ENCODE data around the gene HIC1. TPM values are rescaled to one million over a fixed set of nuclear protein-coding genes. Genes with fewer than 3 reads are reported as not detected.

Gene HIC1
- total RNA-seq, 1 experiment from 2014 or later: 0.79 TPM

DNA sequence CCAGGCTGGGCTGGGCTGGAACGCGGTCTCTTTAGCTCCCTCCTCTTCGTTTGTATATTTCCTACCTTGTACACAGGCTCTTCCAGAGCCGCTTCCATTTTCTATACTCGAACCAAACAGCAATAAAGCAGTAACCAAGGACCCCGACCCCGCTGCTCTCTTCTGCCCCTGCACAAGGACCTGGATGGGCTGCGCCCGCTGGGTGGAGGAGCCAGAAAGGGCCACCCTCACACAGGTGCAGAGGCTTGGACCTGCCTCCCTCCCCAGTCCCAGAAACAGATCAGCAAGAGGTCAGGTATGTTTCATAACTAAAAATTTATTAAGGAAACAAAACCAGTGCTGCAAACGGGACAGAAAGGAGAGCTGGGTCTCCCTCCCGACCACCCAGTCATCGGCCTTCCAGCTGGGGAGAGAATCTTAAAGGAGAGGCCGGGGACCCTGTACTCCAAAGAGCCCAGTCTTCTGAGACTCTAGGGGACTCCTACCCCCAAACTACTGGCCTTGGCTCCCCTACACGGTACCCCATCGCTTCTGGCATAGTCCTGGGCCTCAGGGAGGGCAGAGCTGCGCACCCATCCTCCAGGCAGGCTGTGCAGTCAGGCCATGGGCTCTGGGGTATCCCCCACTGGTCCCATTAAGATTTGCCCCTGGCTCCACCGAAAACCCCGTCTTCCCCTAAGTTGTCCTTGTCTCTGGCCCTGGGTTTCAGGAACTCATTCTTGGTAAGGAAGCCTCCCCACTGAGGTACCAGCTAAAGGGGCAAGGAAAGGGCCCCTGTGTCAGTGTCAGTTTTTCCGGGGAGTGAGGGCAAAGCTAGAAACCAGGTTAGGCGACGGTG is 4.9 kb downstream of the HIC1 start:
- no peak for DNase-seq (ENCODE audit: low read depth)

DNA sequence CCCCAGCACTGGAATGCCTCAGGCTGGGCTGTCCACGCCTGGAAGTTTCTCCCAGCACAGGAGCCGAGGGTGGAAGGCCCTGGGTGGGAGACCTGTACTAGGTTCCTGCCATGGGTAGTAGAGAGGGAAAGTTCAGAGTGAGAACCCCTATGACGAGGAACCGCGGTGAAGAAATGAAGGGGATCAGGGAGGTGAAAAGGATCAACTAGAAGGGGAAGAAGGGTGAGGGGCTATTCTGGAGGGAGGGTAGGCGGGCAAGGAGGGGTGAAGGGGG is 5.4 kb downstream of the HIC1 start:
- no peak for DNase-seq (ENCODE audit: low read depth)

DNA sequence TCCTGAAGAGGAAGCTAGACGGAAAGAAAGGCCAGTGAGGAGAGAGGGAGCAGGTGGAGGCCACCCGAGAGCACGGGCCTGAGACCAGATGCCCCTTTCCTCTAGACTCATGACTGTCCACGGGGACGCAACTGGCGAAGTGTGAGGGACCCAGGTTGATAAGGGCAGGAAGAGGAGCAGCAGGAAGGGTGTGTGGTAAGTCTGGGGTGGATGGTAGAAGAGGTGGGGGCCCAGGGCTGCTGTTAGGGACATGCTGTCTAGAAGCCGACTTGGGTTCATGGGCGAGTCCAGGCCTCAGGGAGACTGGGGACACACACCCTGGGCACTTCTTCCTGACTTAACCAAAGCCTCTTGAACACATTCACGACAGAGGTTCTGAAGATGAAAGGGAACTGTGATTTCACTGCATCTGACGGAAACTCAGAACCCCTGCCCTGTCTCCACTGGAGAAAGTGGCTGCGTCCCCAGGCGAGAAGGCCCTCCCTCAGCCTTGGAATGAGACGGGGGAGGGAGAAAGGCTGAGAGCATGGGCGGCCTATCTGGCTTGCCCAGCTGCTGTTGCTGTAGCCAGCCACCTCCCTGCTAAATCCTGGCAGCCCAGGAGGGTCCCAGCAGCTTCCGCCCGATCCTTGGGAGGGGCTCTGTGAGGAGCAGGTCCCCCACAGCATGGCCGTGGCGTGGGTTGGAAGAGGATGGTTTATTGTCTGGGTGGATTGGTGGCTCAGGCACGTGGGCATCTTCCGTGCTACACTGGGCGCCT is 6.0 kb downstream of the HIC1 start:
- no peak for DNase-seq (ENCODE audit: low read depth)

DNA sequence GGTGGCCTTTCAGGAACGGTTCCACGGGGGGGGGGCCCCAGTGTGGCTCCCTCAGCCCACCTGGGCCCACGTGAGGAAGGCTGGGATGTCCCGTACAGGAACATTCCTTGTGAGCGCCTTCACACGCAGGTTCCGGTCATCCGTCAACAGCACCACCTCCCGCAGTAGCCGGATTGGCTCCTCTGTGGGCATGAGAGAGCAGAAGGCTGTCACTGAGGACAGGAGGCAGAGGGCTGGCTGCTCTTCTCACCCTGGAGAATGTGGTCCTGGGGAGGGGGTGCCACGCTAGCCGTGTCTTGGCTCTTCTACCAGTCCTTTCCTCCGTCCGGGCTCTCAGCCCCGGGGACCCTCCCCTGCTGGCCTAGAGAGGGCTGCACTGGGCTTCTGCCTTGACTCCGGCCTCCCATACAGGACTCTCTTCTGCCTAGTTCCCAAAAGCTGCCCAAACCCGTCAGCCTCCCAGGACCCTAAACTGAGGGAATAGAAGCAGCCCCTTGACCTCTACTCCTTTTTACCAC is 6.6 kb downstream of the HIC1 start:
- no peak for DNase-seq (ENCODE audit: low read depth)

DNA sequence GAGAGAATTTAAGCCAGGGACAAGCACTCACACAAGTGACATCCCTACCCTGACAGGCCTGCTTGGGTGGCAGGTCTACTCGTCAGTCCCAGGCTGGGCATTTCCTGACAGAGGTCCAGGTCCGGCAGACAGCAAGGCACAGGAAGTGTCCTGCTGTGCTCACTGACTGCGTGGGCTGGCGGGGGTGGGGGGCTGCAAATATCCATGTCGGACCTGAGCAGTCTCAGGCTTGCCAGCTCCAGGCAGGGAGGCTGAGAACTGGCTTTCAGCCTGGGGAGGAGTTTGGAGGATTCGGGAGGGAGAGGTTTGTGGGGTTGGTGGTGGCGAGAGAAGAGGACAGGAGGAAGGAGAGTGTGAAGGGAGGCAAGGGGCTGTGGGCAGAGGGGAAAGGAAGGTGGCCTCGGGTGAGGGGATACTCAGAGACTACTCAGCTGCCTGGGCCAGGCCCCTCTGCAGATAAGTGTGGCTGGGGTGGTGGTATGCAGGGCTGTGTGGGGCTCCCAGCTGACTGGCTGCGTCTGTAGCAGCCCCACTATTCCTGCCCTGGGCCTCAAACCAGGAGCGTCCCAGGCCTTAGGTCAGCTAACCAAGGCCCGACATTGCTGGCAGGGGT is 7.8 kb downstream of the HIC1 start:
- DNase-seq (ENCODE audit: low read depth): peak; percentile 57

DNA sequence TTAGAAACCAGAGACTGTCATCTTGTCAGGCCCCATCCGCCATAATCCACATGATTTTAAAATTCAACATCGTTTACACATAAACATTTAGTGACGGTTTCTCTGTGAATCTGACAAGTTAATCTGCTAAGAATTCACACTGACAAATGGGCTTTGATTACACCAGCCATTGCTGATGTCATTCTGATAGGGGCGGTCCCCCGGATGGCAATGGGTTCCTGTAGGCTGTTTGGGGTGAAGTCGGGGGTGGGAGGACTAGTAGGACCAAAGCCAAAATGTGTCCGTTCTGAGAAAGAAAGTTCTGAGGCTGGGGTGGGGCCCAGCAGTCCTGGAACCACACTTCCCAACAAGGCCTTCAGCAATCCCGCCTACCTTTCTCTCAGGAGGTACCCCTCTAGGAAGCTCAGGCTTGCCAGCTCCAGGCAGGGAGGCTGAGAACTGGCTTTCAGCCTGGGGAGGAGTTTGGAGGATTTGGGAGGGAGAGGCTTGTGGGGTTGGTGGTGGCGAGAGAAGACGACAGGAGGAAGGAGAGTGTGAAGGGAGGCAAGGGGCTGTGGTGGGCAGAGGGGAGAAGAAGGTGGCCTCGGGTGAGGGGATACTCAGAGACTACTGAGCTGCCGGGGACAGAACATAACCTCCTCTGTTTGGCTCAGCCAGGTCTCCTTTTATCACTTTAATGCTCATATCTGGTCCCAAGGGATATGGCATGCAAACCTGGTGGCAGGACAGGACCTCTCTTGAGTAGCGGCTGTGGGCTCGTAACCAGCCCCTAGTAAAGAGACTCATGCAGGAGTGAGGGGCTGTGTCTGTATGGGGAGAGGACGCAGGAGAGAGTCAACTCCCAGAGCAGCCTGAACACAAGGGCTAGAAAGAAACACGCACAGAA is 8.6 kb downstream of the HIC1 start:
- DNase-seq (ENCODE audit: low read depth): no peak

DNA sequence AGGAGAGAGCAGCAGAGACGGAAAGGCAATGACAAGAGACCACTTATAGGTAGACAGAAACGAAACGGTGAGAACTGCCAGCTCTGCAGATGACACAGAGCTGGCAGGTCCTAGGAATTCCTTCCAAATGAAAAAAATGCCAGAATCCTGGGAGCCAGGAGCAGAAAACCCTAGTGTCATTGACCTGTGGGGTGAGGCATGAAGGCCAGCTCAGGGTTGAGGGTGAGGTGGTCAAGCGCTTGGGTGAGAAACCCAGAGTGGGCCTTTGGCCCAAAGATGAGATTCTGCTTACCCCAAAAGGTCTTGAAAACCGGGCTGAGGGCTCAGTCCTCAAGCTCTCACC is 9.2 kb downstream of the HIC1 start:
- DNase-seq (ENCODE audit: low read depth): no peak

DNA sequence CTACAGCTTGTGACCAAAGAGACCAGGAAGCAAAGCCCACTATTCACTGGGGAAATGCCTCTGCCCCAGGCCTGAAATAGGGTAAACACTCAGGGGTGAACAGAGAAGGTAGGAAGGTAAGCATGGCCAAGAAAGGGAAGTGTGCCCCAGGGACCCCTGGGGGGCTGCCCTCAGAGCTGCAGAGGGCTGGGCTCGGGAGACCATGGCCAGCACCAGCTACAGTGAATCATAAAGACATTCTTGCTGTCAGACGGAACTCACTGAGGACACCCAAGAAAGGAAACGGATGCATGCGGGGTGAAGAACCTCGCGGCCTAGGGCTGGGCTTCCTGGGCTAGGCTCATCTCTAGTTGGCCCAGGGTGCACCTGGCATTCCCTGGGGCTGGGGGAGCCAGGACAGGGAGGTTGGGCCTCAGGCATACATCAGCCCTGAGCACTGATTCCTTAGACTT is 9.6 kb downstream of the HIC1 start:
- DNase-seq (ENCODE audit: low read depth): no peak

DNA sequence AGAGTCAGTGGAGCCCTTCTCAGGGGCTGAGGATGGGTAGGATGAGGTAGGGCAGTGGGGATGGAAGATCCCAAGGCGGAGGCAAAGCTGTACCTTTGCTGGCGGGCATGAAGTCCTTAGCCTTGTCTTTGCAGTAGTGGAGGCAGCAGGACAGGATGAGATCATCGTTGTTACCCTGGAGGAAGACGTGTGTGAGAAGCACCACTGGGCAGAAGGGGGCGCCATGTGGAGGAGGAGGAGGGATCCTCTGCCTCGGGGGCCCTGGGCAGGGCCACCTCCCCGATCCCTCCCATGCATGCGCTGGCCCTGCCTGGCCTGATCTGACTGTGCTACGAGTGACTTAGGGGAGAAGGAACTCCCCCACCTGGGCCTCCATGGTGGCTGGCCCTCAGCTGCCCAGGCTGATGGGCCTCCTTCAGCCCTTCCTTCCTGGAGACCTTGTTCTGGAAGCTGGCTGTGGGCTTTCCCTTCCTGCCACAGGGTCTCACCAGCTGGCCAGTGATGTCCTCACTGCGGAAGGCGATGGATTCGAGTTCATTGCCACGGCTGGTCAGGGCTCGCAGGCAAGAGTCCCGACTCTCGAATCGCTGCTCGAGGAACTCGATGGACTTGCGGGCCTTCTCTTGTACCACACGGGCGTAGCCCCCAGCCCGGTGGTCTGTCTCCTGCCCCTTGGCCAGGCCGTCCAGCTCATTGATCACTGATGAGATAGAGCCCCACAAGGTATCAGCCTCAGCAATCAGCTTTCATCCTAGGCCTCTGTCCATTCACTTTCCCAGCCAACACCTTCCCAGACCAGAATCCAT is 10.3 kb downstream of the HIC1 start:
- peak; percentile 50 for DNase-seq (ENCODE audit: low read depth)

DNA sequence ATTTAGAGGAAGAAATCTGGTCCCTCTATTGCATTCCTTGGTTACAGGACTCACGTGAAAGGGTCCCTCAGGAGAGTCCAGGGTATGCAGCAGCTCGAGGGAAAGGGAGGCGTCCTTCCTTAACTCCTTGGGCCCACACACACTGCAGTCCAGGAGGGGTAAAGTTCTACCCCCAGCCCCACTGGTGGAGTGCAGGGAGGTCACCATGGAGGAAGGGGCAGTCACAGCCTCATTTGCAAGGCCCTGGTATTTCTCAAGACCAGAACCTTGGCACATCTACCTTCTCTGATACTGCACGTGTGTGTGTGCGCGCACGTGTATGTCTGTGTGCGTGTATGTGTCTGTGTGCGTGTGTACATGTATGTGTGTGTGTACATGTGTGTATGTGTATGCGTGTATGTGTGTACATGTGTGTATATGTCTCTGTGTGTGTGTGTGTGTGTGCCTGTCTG is 11.1 kb downstream of the HIC1 start:
- no peak for DNase-seq (ENCODE audit: low read depth)

DNA sequence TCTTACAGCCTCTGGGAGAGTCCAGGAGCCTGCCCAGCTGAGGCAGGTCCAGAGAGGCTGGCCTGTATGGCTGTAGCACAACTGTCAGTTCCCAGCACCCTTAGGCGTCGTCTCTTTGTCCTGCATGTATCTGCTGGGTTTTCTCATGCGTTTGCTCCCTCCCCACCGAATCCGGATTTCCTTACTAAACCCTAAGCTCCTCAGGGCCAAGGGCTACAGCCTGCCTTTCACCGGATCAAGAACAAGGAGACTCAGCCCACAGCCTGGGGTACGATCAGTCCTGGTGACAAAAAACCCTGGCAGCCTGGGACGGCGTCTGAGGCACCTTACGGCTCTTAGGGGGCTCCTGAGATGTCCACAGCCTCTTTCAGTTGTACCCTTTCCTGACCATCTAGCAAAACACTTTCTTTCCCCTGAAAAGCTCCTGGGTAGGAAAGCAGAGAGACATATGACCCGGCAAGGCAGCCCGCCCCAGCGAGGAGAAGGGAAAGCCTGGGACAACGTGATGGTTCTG is 12.2 kb downstream of the HIC1 start:
- DNase-seq (ENCODE audit: low read depth): no peak

DNA sequence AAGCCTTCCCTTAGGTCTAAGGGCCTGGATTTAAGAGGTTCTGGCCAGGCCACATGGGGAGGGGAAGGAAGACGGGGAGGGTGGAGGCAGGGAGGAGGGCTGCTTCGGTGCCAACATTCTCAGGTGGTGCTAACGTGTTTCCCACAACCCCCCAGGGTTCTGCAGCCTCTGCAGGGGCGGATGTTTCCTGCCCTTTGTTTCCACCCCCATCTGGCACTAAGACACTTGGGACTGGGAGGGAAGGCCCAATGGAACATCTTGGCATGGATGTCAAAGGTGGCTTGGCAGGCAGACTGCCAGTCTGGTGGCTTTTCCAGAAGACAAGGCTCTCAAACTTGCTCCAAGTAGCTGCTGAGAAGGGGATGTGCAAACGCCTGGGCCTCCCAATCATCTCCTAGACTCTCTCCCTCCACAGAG is 12.7 kb downstream of the HIC1 start:
- DNase-seq (ENCODE audit: low read depth): peak; percentile 74

DNA sequence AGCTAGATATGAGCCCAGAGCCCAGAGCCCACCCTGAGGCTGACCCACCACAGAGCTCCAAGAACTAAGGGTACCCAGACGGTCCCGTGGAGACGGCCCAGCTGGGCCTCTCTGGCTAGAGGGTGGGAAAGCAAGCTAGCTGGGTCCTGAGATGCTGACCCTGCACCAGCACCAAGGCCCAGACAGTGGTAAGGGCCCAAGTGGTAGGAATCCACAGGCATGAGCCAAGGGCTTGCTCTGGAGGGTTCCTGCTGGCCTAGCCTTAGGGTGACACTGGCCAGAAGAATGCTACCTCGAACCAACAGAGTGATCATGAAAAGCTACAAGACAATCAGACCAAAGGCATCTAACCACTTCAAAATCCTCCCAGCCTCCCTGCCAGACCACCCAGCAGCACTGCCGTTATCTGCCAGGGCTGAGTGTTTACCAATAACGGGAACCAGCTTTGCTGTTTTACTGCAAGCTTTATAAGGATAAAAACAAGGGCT is 13.2 kb downstream of the HIC1 start:
- DNase-seq (ENCODE audit: low read depth): peak; percentile 58

DNA sequence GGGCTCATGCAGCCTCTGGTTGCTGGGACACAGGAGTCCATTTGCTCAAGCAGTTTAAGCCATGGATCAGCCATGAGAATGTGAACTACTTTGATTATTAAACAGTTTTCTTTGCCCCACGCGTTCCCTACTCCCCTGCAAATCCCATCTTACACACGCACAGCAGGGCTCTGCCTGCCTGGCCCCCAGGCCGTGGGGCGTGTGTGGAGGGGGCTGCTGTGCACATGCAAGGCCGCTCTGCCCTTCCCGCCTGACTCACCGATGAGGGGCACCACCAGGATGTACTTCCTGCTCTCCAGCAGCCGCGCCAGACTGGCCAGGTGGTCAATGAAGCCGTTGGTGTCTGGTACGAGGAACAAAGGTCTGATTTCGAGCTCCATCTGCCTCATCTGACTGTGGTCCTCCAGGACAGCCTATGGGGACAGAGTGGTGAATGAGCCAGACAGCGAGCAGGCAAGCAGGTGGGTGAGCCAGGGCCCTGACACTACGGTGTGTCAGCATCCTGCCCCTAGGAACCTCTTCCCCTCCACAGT is 13.7 kb downstream of the HIC1 start:
- peak; percentile 98 for DNase-seq (ENCODE audit: low read depth)

DNA sequence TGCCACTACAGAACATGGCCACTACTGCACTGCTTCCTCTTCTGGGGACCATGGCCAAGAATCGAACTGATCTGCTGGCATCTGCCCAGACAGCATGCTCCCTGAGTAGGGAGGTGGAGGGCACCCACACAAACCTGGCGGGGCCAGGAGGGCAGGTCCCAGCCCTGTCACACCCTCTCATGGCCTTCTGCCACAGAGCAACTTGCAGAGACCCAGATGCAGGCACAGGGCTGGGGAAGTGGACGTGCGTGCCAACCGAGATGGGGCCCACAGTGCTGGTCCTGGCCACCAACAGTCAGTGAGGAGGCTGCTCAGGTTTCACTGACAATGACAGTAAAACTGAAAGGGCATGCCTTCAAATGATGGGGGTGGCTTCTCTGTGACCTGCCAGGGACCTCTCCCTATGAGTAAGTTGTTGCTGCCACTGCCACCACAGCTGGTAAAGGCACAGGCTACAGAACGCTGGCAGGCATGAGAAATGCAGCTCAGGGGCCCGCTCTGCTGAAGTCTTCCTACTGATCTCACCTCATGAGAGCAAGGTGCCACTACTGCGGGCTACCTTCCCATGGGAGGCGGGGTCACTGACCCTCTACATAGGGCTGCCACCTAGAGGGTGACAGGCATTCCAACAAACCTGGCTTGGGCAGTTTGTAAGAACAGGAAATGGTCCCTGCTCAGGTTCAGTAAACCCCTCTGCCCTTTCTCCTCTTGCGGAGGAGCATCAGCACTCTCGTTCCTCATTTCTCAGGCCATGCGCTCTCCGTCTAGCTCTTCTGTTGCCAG is 15.5 kb downstream of the HIC1 start:
- DNase-seq (ENCODE audit: low read depth): no peak

DNA sequence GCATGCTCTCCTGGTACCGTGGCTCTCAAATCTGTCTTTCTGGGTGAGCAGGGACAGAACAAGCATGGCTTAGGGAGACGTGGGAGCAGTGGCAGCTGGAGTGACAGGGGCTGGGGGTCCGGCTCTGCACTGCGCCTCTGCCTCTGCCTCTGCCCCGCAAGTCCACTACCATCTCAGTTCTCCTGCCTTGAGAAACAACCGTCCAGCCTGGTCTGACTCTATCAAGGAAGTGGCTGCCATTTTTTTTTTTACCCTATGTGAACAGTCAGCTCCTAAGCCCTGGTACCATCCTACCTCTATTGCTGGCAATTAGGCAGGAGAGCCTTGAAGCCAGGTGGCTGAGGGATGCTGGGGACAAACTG is 16.1 kb downstream of the HIC1 start:
- no peak for DNase-seq (ENCODE audit: low read depth)

DNA sequence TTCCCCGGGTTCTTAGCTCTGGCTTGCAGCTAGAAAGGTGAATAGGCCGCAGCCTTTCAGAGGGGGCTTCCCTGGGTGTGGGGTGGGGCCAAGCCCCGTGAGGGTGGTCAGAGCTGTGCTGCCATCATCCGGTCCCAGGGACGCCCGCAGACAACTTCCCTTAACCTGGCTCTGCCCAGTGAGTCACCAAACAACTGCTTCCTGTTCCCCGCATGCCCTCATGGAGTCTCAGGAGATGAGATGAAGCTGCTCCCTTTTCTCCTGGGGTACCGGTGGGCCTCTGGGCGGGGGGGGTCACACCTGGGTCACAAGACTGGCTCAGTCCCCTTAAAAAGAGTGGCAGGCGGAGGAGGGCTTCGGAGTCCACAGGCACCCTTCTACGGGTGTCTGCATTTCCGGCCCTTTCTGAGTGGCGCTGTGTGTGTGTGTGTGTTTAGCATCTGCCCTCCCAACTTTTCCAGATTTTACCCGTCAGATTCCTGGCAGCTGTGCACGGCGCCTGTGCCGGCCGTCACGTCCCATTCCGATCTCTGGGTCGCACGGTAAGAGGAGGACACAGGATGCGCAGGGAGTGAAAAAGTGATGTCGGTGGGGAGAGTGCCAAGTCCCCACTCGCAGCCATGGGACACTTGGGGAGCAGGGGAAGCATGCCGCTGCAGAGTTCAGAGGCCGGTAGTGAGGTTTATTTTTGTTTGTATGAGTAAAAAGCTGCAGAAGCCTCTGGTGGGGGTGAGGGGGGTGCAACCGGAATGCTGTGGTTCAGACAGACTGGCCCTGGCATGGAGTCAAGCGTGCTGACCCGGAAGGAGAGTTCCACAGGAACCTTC is 16.8 kb downstream of the HIC1 start:
- peak; percentile 83 for DNase-seq (ENCODE audit: low read depth)

DNA sequence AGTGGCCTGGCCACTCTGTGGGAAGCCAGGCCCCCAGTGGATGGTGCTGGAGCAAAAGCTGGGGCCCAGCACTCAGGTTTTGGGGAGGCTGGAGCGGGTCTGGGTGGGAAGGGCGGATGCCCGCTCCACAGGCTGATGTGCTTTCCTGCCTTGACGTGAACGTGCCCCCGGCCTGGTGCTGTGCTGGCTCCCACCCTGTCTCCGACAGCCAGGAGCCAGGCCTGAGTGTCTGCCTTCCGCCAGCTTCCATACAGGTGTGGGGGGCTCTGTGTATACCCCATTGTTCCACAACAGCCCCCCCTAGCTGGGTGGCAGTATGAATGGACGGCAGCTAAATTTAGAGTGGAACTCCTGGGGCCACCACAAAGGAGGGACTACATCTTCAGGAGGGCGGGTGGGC is 20.0 kb downstream of the HIC1 start:
- no peak for DNase-seq (ENCODE audit: low read depth)
